Coronary artery (tissue), 2 donors: Measurements from ENCODE around the gene HBA2.
A peak's percentile ranks its signal among the peaks of the same experiment; 100 is the strongest.
"Not testable (repeated sequence)": the region's sequence is repeated elsewhere in the genome, so short reads cannot be mapped to it uniquely, and the experiment has no call there.

Experiments used
- DNase-seq: peaks from one replicate; pipeline ENCODE4 v3.0.0-alpha.2; 2017; ENCODE audit warnings: low spot score
- H3K27ac ChIP-seq, 2 donors: fragments of 200-600 bp; sonication (generic); one replicate each; pipeline ENCODE4 v1.5.1; 2016 to 2019
- H3K4me3 ChIP-seq: fragments of 200-600 bp; sonication (generic); 2 replicates; pipeline ENCODE4 v1.5.1; 2016; ENCODE audit warnings: mild to moderate bottlenecking, moderate library complexity
- TF ChIP-seq, protein P1 (sequence below): fragments of 200-600 bp; sonication (generic); IDR thresholded peaks from one replicate; pipeline ENCODE4 v1.5.1; 2019; ENCODE audit warnings: antibody characterized with exemption

The HBA2 gene

DNA sequence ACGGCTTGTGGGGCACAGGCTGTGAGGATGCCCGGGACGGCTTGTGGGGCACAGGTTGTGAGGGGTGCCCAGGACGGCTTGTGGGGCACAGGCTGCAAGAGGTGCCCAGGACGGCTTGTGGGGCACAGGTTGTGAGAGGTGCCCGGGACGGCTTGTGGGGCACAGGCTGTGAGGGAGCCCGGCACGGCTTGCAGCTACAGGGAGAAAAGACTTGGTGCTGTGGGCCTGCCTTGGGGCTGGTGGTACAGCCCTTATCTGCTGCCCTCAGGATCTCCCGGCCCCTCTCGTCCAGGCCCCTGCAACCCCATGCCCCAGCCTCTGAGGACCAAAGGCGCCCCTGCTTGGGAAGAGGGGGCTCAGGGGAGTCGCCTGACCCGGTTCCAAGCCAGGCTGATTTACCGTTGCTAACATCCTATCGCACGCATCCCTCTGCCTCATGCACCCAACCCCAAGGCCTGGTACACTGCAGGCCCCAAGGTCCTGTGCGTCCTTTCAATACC, 11.9 kb upstream of the HBA2 start:
- TF ChIP-seq, protein P1, sequence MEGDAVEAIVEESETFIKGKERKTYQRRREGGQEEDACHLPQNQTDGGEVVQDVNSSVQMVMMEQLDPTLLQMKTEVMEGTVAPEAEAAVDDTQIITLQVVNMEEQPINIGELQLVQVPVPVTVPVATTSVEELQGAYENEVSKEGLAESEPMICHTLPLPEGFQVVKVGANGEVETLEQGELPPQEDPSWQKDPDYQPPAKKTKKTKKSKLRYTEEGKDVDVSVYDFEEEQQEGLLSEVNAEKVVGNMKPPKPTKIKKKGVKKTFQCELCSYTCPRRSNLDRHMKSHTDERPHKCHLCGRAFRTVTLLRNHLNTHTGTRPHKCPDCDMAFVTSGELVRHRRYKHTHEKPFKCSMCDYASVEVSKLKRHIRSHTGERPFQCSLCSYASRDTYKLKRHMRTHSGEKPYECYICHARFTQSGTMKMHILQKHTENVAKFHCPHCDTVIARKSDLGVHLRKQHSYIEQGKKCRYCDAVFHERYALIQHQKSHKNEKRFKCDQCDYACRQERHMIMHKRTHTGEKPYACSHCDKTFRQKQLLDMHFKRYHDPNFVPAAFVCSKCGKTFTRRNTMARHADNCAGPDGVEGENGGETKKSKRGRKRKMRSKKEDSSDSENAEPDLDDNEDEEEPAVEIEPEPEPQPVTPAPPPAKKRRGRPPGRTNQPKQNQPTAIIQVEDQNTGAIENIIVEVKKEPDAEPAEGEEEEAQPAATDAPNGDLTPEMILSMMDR, result no peak
- no peak for DNase-seq

DNA sequence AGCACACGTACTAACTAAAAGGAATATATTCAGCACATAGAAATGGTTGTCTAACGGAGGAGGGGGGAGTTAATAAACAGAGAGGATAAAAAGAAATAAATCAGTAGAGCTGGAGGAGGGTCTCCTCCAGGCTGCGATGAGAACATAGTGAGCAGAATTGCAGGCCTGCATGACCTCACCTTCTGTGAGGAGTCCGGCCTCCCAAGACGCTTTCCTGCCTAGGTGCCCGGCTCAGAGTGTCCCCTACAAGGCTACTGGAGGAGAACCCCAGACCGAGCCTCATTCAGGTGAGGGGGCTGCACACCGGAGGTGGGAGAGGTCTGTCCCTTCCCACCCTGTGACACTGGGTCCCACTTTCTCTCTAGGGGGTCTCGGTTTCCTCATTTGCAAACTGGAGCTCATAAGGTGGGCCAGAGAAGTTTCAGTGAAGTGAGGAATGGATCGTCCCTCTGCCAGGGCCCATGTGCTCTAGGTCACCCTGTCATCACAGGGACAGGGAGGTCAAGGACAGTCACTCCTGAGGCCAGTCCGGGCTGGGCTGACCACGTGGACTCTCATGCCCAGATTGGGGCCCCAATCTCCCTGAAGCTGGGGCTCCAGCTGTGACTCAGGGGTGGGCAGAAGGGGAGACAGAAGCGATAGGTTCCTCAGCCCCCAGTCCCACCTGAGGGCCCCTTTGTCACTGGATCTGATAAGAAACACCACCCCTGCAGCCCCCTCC, 10.2 kb upstream of the HBA2 start:
- TF ChIP-seq, protein P1, result no peak
- DNase-seq, result no peak
- no peak overlapping the region for H3K27ac ChIP-seq
- H3K4me3 ChIP-seq, result no peak overlapping the region

More for the DNA sequence above, 11.9 kb upstream of the HBA2 start:
- no peak overlapping the region for H3K4me3 ChIP-seq
- H3K27ac ChIP-seq, result no peak overlapping the region

DNA sequence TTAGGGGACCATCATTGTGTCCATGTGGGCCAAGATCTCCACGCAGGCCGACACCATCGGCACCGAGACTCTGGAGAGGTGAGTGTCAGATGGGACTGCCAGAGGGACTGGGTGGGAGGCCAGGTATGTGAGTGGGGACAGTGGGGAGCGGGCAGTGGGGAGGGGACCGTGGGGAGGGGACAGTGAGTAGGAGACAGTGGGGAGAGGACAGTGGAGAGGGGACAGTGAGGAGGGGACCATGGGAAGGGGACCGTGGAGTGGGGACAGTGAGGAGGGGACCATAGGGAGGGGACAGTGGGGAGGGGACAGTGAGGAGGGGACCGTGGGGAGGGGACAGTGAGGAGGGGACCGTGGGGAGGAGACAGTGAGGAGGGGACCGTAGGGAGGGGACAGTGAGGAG, 9.5 kb upstream of the HBA2 start:
- not testable (repeated sequence) for H3K27ac ChIP-seq, H3K4me3 ChIP-seq, DNase-seq

DNA sequence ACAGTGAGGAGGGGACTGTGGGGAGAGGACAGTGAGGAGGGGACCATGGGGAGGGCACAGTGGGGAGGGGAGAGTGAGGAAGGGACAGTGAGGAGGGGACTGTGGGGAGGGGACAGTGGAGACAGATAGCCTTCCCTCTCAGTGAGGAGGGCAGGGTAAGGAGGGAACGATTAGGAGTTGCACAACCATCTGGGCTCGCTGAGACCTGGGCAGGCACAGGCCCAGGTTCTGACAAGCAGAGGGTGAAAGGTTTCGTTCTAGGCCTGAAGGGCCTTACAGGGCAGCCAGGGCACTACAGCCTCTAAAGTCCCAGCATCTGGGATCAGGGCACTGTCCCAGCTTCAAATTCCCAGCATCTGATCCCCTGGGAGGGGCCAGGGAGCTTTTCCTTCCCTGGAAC, 9.0 kb upstream of the HBA2 start:
- not testable (repeated sequence) for H3K27ac ChIP-seq, DNase-seq, H3K4me3 ChIP-seq

DNA sequence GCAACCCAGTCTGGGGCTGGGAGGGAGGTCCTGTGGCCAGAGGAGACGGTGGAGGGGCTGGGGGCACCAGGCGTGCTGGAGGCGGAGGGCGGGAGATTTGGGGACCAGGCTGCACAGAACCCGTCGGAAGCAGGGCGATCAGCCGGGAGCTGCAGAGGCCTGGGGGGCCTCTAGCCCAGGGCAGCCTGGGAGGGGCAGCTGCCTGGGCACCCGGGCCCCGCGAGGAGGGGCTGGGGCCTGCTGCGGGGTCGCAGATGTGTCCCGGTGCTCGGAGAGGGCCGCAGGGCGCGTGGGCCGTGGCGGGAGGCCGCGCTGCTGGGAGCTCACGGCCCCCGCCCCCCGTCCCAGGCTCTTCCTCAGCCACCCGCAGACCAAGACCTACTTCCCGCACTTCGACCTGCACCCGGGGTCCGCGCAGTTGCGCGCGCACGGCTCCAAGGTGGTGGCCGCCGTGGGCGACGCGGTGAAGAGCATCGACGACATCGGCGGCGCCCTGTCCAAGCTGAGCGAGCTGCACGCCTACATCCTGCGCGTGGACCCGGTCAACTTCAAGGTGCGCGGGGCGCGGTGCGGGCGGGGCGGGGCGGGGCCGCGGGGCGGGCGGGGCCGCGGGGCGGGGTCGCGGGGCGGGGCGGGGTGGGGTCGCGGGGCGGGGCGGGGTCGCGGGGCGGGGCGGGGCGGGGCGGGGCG, 8.4 kb upstream of the HBA2 start:
- not testable (repeated sequence) for H3K4me3 ChIP-seq, DNase-seq, H3K27ac ChIP-seq

DNA sequence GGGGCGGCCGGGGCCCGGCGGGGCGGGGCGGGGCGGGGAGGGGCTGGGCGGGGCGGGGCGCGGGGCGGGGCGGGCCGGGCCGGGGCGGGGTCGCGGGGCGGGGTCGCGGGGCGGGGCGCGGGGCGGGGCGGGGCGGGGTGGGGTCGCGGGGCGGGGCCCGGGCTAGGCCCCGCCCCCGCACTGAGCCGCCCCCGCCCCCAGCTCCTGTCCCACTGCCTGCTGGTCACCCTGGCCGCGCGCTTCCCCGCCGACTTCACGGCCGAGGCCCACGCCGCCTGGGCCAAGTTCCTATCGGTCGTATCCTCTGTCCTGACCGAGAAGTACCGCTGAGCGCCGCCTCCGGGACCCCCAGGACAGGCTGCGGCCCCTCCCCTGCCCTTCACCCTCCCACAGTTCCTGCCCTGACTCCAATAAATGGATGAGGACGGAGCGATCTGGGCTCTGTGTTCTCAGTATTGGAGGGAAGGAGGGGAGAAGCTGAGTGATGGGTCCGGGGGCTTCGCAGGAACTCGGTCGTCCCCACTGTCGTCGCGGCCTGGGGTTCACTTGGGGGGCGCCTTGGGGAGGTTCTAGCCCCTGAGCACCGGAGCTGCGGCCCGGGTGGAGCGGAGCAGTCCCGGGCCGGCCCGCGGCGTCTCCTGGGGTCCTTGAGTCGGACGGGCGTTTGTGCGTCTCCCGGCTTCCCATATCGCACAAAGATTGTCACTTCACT, 7.7 kb upstream of the HBA2 start:
- DNase-seq, result no peak
- Histone ChIP-seq H3K27ac (no peak overlapping the region), H3K4me3 (peak overlapping the region; percentile 47)
- TF ChIP-seq, protein P1, result no peak

DNA sequence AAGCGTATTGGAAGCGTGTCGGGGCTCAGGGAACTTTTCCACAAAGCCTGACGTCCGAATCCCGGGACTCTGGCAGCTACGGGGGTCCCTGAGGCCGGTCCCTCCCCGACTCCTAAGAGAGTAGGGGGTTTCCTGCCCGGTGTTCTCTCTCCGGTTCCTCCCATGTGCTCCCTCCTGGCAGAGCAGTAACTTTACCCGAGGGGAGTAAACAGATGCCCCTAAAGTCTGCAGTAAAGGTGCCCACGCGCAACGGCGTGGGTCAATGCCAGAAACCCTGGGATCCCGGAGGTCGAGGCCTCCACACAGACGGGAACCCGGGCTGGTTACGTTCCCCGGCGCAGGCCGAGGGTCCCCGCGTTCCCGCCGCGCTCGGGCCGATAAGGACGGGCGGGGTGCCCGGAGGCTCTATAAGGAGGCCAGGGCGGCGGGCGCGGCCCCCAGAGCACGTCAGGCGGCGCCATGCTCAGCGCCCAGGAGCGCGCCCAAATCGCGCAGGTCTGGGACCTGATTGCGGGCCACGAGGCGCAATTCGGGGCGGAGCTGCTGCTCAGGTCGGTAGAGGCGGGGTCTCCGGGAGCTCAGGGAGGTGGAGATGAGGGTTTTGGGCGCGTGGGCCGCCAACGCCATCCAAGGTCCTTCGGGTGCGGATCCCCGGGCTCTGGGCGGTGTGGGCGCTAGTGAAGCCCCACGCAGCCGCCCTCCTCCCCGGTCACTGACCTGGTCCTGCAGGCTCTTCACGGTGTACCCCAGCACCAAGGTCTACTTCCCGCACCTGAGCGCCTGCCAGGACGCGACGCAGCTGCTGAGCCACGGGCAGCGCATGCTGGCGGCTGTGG, 6.9 kb upstream of the HBA2 start, which contains the start of gene HBM:
Gene HBM (plus strand): TSS at position 440 of the 836 bp plus-strand sequence. CDS start 20 bp downstream, at position 460.
- TF ChIP-seq, protein P1, result no peak
- DNase-seq, result no peak
- H3K4me3 ChIP-seq, result peak within 1 kb of the TSS; percentile 47
- no peak within 1 kb of the TSS for H3K27ac ChIP-seq
